Caco-2 (cell line): Measurements from ENCODE around the gene AKR1B1. TPM values are rescaled to one million over a fixed set of nuclear protein-coding genes. Genes with fewer than 3 reads are reported as not detected.
A peak's percentile ranks its signal among the peaks of the same experiment; 100 is the strongest.

Experiments used
- BruUV-seq: library from RNA; stranded (reverse); fragments of 400-500 nt; replicated peaks from 2 replicates; lab custom pipeline; 2021; lab: Mats Ljungman, UMichigan
- CTCF ChIA-PET: fragments of 300-600 bp; sonication (Branson Sonifier 250); formaldehyde crosslinking; loops from one replicate; lab custom pipeline; 2022; ENCODE audit warnings: antibody characterized with exemption; lab: Charles Lee
- POLR2A ChIA-PET: fragments of 300-600 bp; sonication (Branson Sonifier 250); formaldehyde crosslinking; loops from one replicate; lab custom pipeline; 2022; ENCODE audit warnings: antibody characterized with exemption; lab: Charles Lee
- DNase-seq, 2 experiments: peaks; one replicate each; pipeline versions ENCODE4 v3.0.0 to v3.0.0-alpha.2; 2020 to 2022
- H3K27me3 ChIP-seq: replicated peaks from 2 replicates; pipeline ENCODE4 v1.6.0; 2011; ENCODE audit warnings: low read length; ENCODE audit not compliant: control insufficient read depth, insufficient read depth
- H3K36me3 ChIP-seq: 2 replicates; pipeline ENCODE4 v1.5.1; 2011; ENCODE audit warnings: low read length; ENCODE audit not compliant: control insufficient read depth, insufficient read depth
- H3K4me1 ChIP-seq: fragments of 250-450 bp; sonication (Bioruptor Pico); 2 replicates; pipeline ENCODE4 v1.5.1; 2020; ENCODE audit warnings: mild to moderate bottlenecking
- H3K4me3 ChIP-seq: 2 replicates; pipeline ENCODE4 v1.5.1; 2011; ENCODE audit warnings: low read depth, mild to moderate bottlenecking, control low read depth, low read length
- H3K9me3 ChIP-seq: fragments of 250-450 bp; sonication (Bioruptor Pico); 2 replicates; pipeline ENCODE4 v1.5.1; 2020; ENCODE audit warnings: mild to moderate bottlenecking, moderate library complexity
- H3K27ac Mint-ChIP-seq: one replicate; pipeline ENCODE4 v1.8.0; 2022; ENCODE audit warnings: mixed read lengths; ENCODE audit not compliant: unreplicated experiment
- H3K27me3 Mint-ChIP-seq: one replicate; pipeline ENCODE4 v1.8.0; 2022; ENCODE audit warnings: mixed read lengths; ENCODE audit not compliant: insufficient read depth, unreplicated experiment
- H3K36me3 Mint-ChIP-seq: one replicate; pipeline ENCODE4 v1.8.0; 2022; ENCODE audit warnings: mild to moderate bottlenecking, mixed read lengths; ENCODE audit not compliant: insufficient read depth, unreplicated experiment
- H3K4me1 Mint-ChIP-seq: one replicate; pipeline ENCODE4 v1.8.0; 2022; ENCODE audit warnings: low read depth, mixed read lengths; ENCODE audit not compliant: unreplicated experiment
- H3K4me3 Mint-ChIP-seq: one replicate; pipeline ENCODE4 v1.8.0; 2022; ENCODE audit warnings: mild to moderate bottlenecking, moderate library complexity, mixed read lengths; ENCODE audit not compliant: unreplicated experiment
- H3K9me3 Mint-ChIP-seq: one replicate; pipeline ENCODE4 v1.8.0; 2022; ENCODE audit warnings: mixed read lengths; ENCODE audit not compliant: unreplicated experiment
- CTCF ChIP-seq, 2 experiments: fragments of 200-600 bp in 1 of 2; IDR thresholded peaks; 1 replicate in 1 of 2; 2 replicates in 1 of 2; pipeline versions ENCODE4 v1.5.1 to v1.8.0; 2011 to 2022; ENCODE audit warnings: antibody characterized with exemption in 1 of 2, control low read depth in 1 of 2, inconsistent platforms in 1 of 2, low read depth in 1 of 2, low read length in 1 of 2, mild to moderate bottlenecking in 1 of 2, moderate library complexity in 1 of 2; ENCODE audit not compliant: insufficient read depth in 1 of 2, severe bottlenecking in 1 of 2, unreplicated experiment in 1 of 2
- intact Hi-C: fragments of 100-400 bp; cut with micrococcal nuclease; formaldehyde crosslinking; loops from one replicate; pipeline ENCODE4 v1.10.0; 2022; ENCODE audit not compliant: unreplicated experiment
- total RNA-seq: library from RNA; stranded (reverse); gene quantifications from 2 replicates; pipeline ENCODE4 v1.2.3, GENCODE V29; 2022

Gene AKR1B1
- total RNA-seq, 1 experiment from 2014 or later, result 58.6 TPM

GRCh38 chr7:134432296-134433152, 26.4 kb downstream of the AKR1B1 start:
- Histone ChIP-seq H3K36me3 (no peaks in the 10 kb centered on the region), H3K4me3 (peak overlapping the region; percentile 39), H3K27me3 (no peaks in the 10 kb centered on the region), H3K4me1 (peaks cover 19% of the 10 kb centered on the region), H3K9me3 (no peaks in the 10 kb centered on the region)
- Mint-ChIP-seq H3K36me3 (no peaks in the 10 kb centered on the region), H3K27ac (peak overlapping the region; percentile 72), H3K4me3 (peak overlapping the region; percentile 84), H3K4me1 (peaks cover 17% of the 10 kb centered on the region), H3K9me3 (no peaks in the 10 kb centered on the region), H3K27me3 (peaks cover 4% of the 10 kb centered on the region)
- intact Hi-C loops, result loop anchor here (1.0 to 10.0 kb wide), 5 partner anchors 45 to 512 kb away; no protein-coding TSS in a partner anchor
- ChIA-PET POLR2A (interaction anchor here (0.6 kb wide), 1 partner anchor 172 kb away, joined by 4 read pairs; no protein-coding TSS in a partner anchor), CTCF (interaction anchor here (0.6 to 2.4 kb wide), 26 partner anchors 11 to 903 kb away, joined by 3 to 39 read pairs (median 6); partner anchors contain the start of genes AKR1B1, AKR1B15 and SLC35B4)
- TF ChIP-seq CTCF (IDR thresholded peaks at IDR 0.05; ENCODE audit: insufficient read depth in 1 of 2, low read depth in 1 of 2, low read length in 1 of 2, severe bottlenecking in 1 of 2, unreplicated experiment in 1 of 2), result peak; percentile 69 to 85
- peak; percentile 88 to 94 for DNase-seq
- BruUV-seq, result no TSS peak

- H3K4me1 ChIP-seq, result peaks cover 19% of the 10 kb centered on the region
- POLR2A ChIA-PET, result interaction anchor here (0.6 kb wide), 1 partner anchor 172 kb away, joined by 4 read pairs; no protein-coding TSS in a partner anchor
- peak overlapping the region; percentile 84 for H3K4me3 Mint-ChIP-seq
- CTCF ChIA-PET, result interaction anchor here (0.6 to 2.4 kb wide), 22 partner anchors 10 to 582 kb away, joined by 3 to 39 read pairs (median 8); partner anchors contain the start of genes AKR1B1, AKR1B15 and SLC35B4
- H3K27ac Mint-ChIP-seq, result peak overlapping the region; percentile 72
- H3K9me3 ChIP-seq, result no peaks in the 10 kb centered on the region
- H3K4me1 Mint-ChIP-seq, result peaks cover 17% of the 10 kb centered on the region
- intact Hi-C loops, result loop anchor here (1.0 to 10.0 kb wide), 5 partner anchors 45 to 513 kb away; no protein-coding TSS in a partner anchor
- H3K9me3 Mint-ChIP-seq, result no peaks in the 10 kb centered on the region
- peak; percentile 30 to 53 for DNase-seq
- peaks cover 4% of the 10 kb centered on the region for H3K27me3 Mint-ChIP-seq
- no peaks in the 10 kb centered on the region for H3K36me3 Mint-ChIP-seq
- no peaks in the 10 kb centered on the region for H3K36me3 ChIP-seq
- TSS peak; percentile 53 for BruUV-seq
- TF ChIP-seq CTCF (IDR thresholded peaks at IDR 0.05; ENCODE audit: insufficient read depth in 1 of 2, low read depth in 1 of 2, low read length in 1 of 2, severe bottlenecking in 1 of 2, unreplicated experiment in 1 of 2), result no peak
- H3K4me3 ChIP-seq, result peak overlapping the region; percentile 39
- no peaks in the 10 kb centered on the region for H3K27me3 ChIP-seq
Observed at GRCh38 chr7:134431815-134432214, 27.1 kb downstream of the AKR1B1 start.

- H3K4me3 ChIP-seq, result no peak overlapping the region
- Mint-ChIP-seq H3K4me1 (peaks cover 7% of the 10 kb centered on the region), H3K27me3 (peaks cover 4% of the 10 kb centered on the region), H3K9me3 (no peaks in the 10 kb centered on the region), H3K36me3 (no peaks in the 10 kb centered on the region), H3K27ac (no peak overlapping the region), H3K4me3 (no peak overlapping the region)
- no peaks in the 10 kb centered on the region for H3K36me3 ChIP-seq
- DNase-seq, result no peak
- no peak for TF ChIP-seq CTCF (IDR thresholded peaks at IDR 0.05; ENCODE audit: insufficient read depth in 1 of 2, low read depth in 1 of 2, low read length in 1 of 2, severe bottlenecking in 1 of 2, unreplicated experiment in 1 of 2)
- ChIA-PET POLR2A (no interaction called here), CTCF (no interaction called here)
- intact Hi-C loops, result no loop called here
- H3K27me3 ChIP-seq, result no peaks in the 10 kb centered on the region
- H3K9me3 ChIP-seq, result no peaks in the 10 kb centered on the region
- peaks cover 9% of the 10 kb centered on the region; the same call in 1 of the 2 replicates for H3K4me1 ChIP-seq
- no TSS peak for BruUV-seq
Observed at GRCh38 chr7:134429481-134429880, 29.4 kb downstream of the AKR1B1 start.
